H9 (cell line): ENCODE measurements around the gene NOXA1. TPM values are rescaled to one million over a fixed set of nuclear protein-coding genes. Genes with fewer than 3 reads are reported as not detected.

Experiments
- DNase-seq: peaks from one replicate; pipeline ENCODE4 v3.0.0-alpha.2; 2017
- H2AFZ ChIP-seq: one replicate; pipeline ENCODE4 v1.6.1; 2013; ENCODE audit warnings: mild to moderate bottlenecking, low read length, control low read depth, moderate library complexity
- H2AK5ac ChIP-seq: 2 replicates; pipeline ENCODE4 v1.6.1; 2013; ENCODE audit warnings: low read length, control low read depth, mixed read lengths; ENCODE audit not compliant: insufficient read length
- H2BK120ac ChIP-seq: one replicate; pipeline ENCODE4 v1.6.1; 2013; ENCODE audit warnings: low read depth, mild to moderate bottlenecking, low read length, control low read depth, inconsistent platforms; ENCODE audit not compliant: poor library complexity, severe bottlenecking
- H2BK12ac ChIP-seq: 2 replicates; pipeline ENCODE4 v1.6.1; 2013; ENCODE audit warnings: low read length, control low read depth, mixed read lengths, low read depth; ENCODE audit not compliant: insufficient read length
- H2BK15ac ChIP-seq: 2 replicates; pipeline ENCODE4 v1.6.1; 2013; ENCODE audit warnings: low read depth, low read length, control low read depth
- H2BK20ac ChIP-seq: one replicate; pipeline ENCODE4 v1.6.1; 2013; ENCODE audit warnings: low read depth, mild to moderate bottlenecking, low read length, control low read depth, inconsistent platforms; ENCODE audit not compliant: poor library complexity, severe bottlenecking
- H2BK5ac ChIP-seq: 2 replicates; pipeline ENCODE4 v1.6.1; 2013; ENCODE audit warnings: low read length, control low read depth, mixed read lengths; ENCODE audit not compliant: insufficient read length
- H3K14ac ChIP-seq: 2 replicates; pipeline ENCODE4 v1.6.1; 2013; ENCODE audit warnings: low read length, control low read depth; ENCODE audit not compliant: insufficient read depth
- H3K18ac ChIP-seq: 2 replicates; pipeline ENCODE4 v1.6.1; 2013; ENCODE audit warnings: low read depth, mild to moderate bottlenecking, mixed read lengths, low read length, control low read depth; ENCODE audit not compliant: insufficient read length
- H3K23ac ChIP-seq: 2 replicates; pipeline ENCODE4 v1.6.1; 2013; ENCODE audit warnings: low read length, control low read depth, mixed read lengths, low read depth; ENCODE audit not compliant: insufficient read length
- H3K23me2 ChIP-seq: 2 replicates; pipeline ENCODE4 v1.6.1; 2013; ENCODE audit warnings: low read depth, mild to moderate bottlenecking, mixed read lengths, low read length, control low read depth; ENCODE audit not compliant: insufficient read length, poor library complexity, severe bottlenecking
- H3K27ac ChIP-seq: 2 replicates; pipeline ENCODE4 v1.5.1; 2013; ENCODE audit warnings: low read length, control low read depth, mixed read lengths, low read depth; ENCODE audit not compliant: insufficient read length
- H3K27me3 ChIP-seq: 2 replicates; pipeline ENCODE4 v1.6.1; 2013; ENCODE audit warnings: low read length, control low read depth, inconsistent platforms; ENCODE audit not compliant: insufficient read depth
- H3K4ac ChIP-seq: 2 replicates; pipeline ENCODE4 v1.6.1; 2013; ENCODE audit warnings: low read depth, mild to moderate bottlenecking, control low read depth, inconsistent platforms, low read length, moderate library complexity
- H3K4me1 ChIP-seq: 2 replicates; pipeline ENCODE4 v1.6.1; 2013; ENCODE audit warnings: low read length, control low read depth, inconsistent platforms; ENCODE audit not compliant: insufficient read depth
- H3K4me2 ChIP-seq: 2 replicates; pipeline ENCODE4 v1.6.1; 2013; ENCODE audit warnings: low read length, control low read depth, mixed read lengths; ENCODE audit not compliant: insufficient read length, insufficient read depth
- H3K56ac ChIP-seq: 2 replicates; pipeline ENCODE4 v1.6.1; 2013; ENCODE audit warnings: low read depth, mild to moderate bottlenecking, mixed read lengths, low read length, control low read depth; ENCODE audit not compliant: insufficient read length
- H3K79me1 ChIP-seq: 2 replicates; pipeline ENCODE4 v1.6.1; 2013; ENCODE audit warnings: low read depth, mild to moderate bottlenecking, moderate library complexity, low read length, control low read depth, inconsistent platforms; ENCODE audit not compliant: insufficient read depth, poor library complexity, severe bottlenecking
- H3K79me2 ChIP-seq: 2 replicates; pipeline ENCODE4 v1.6.1; 2013; ENCODE audit warnings: low read length, control low read depth, inconsistent platforms; ENCODE audit not compliant: insufficient read depth
- H3K9ac ChIP-seq: 2 replicates; pipeline ENCODE4 v1.6.1; 2013; ENCODE audit warnings: low read length, control low read depth, mixed read lengths; ENCODE audit not compliant: insufficient read length; ENCODE audit errors: extremely low read depth
- H3K9me3 ChIP-seq: one replicate; pipeline ENCODE4 v1.6.1; 2013; ENCODE audit warnings: low read depth, low read length, inconsistent platforms; ENCODE audit not compliant: control insufficient read depth
- H3T11ph ChIP-seq: one replicate; pipeline ENCODE4 v1.6.1; 2013; ENCODE audit warnings: mild to moderate bottlenecking, low read length, control low read depth, inconsistent platforms
- H4K20me1 ChIP-seq: one replicate; pipeline ENCODE4 v1.6.1; 2013; ENCODE audit not compliant: control insufficient read depth, insufficient read length, insufficient read depth
- H4K5ac ChIP-seq: 2 replicates; pipeline ENCODE4 v1.6.1; 2013; ENCODE audit warnings: low read depth, mild to moderate bottlenecking, mixed read lengths, low read length, control low read depth; ENCODE audit not compliant: insufficient read length
- H4K8ac ChIP-seq: replicated peaks from 2 replicates; pipeline ENCODE4 v1.6.1; 2013; ENCODE audit warnings: low read length, control low read depth, mixed read lengths, low read depth; ENCODE audit not compliant: insufficient read length
- H4K91ac ChIP-seq: 2 replicates; pipeline ENCODE4 v1.6.1; 2013; ENCODE audit warnings: low read depth, mild to moderate bottlenecking, moderate library complexity, mixed read lengths, low read length, control low read depth; ENCODE audit not compliant: insufficient read length
- H3K27ac Mint-ChIP-seq, 3 experiments: 2 replicates in 2 of 3; 3 replicates in 1 of 3; pipeline ENCODE4 v1.8.0; 2020 to 2021; ENCODE audit warnings: mixed read lengths in 3 of 3, mild to moderate bottlenecking in 1 of 3, moderate library complexity in 1 of 3
- H3K27me3 Mint-ChIP-seq: 2 replicates; pipeline ENCODE4 v1.8.0; 2021; ENCODE audit warnings: low read depth, mild to moderate bottlenecking, moderate library complexity, mixed read lengths
- H3K36me3 Mint-ChIP-seq, 3 experiments: 2 replicates in 2 of 3; 3 replicates in 1 of 3; pipeline ENCODE4 v1.8.0; 2020 to 2021; ENCODE audit warnings: low read depth in 3 of 3, mixed read lengths in 3 of 3; ENCODE audit not compliant: insufficient read depth in 1 of 3
- H3K4me1 Mint-ChIP-seq, 2 experiments: 2 replicates each; pipeline ENCODE4 v1.8.0; 2020; ENCODE audit warnings: mixed read lengths in 2 of 2
- H3K4me3 Mint-ChIP-seq, 2 experiments: 2 replicates in 1 of 2; 3 replicates in 1 of 2; pipeline ENCODE4 v1.8.0; 2020 to 2021; ENCODE audit warnings: mild to moderate bottlenecking in 2 of 2, mixed read lengths in 2 of 2, moderate library complexity in 1 of 2
- H3K9me3 Mint-ChIP-seq, 2 experiments: 2 replicates in 1 of 2; 3 replicates in 1 of 2; pipeline ENCODE4 v1.8.0; 2020; ENCODE audit warnings: mild to moderate bottlenecking in 2 of 2, mixed read lengths in 2 of 2, moderate library complexity in 1 of 2
- CTCF ChIP-seq: fragments of 200-600 bp; sonication (generic); conservative IDR thresholded peaks from 3 replicates; pipeline ENCODE4 v1.8.0; 2021; ENCODE audit warnings: antibody characterized with exemption, mild to moderate bottlenecking
- WGBS: extraction: QIAGEN DNeasy Blood & Tissue Kit; methylation state at CpG from one replicate; pipeline ENCODE4 v1.1.7; 2013; ENCODE audit warnings: missing lambda C conversion rate, low lambda C conversion rate, mixed read lengths; ENCODE audit not compliant: insufficient read length; ENCODE audit errors: extremely low coverage; 5-methylcytosine and 5-hydroxymethylcytosine counted together
- total RNA-seq: library from RNA; stranded (reverse); gene quantifications from 2 replicates; pipeline ENCODE4 v1.2.1, GENCODE V29; 2021

NOXA1 gene
- total RNA-seq, 1 experiment from 2014 or later: 2.0 TPM

- Histone ChIP-seq H3T11ph (no peak overlapping the region), H3K56ac (no peak overlapping the region), H4K91ac (no peak overlapping the region), H3K79me2 (no peaks in the 10 kb centered on the region), H3K4me2 (no peak overlapping the region), H2AK5ac (no peak overlapping the region), H2AFZ (no peak overlapping the region), H3K27ac (no peak overlapping the region), H4K20me1 (no peaks in the 10 kb centered on the region), H3K9me3 (no peaks in the 10 kb centered on the region), H3K23ac (no peak overlapping the region), H3K4ac (no peak overlapping the region), H2BK120ac (no peak overlapping the region), H4K5ac (no peak overlapping the region), H3K79me1 (no peaks in the 10 kb centered on the region), H3K4me1 (no peaks in the 10 kb centered on the region), H3K23me2 (no peaks in the 10 kb centered on the region), H2BK12ac (no peak overlapping the region), H2BK20ac (no peak overlapping the region), H3K9ac (no peak overlapping the region), H3K14ac (no peak overlapping the region; the same call in 1 of the 2 replicates), H2BK15ac (no peak overlapping the region), H3K18ac (no peak overlapping the region), H3K27me3 (no peaks in the 10 kb centered on the region), H2BK5ac (no peak overlapping the region), H4K8ac (no peak overlapping the region)
- WGBS: no CpG with 5 or more reads among the region's 11 CpGs
- Mint-ChIP-seq H3K27me3 (no peaks in the 10 kb centered on the region), H3K36me3 (peaks cover 0 to 8% (median 4%) of the 10 kb centered on the region in 3 experiments; a peak in 4 of 7 replicates), H3K9me3 (no peaks in the 10 kb centered on the region), H3K4me3 (no peak overlapping the region), H3K4me1 (no peaks in the 10 kb centered on the region), H3K27ac (no peak overlapping the region)
- TF ChIP-seq CTCF: no peak
- DNase-seq: no peak
Measured at GRCh38 chr9:137395666-137396010, 27.6 kb upstream of the NOXA1 start.
